ENCODE results near the gene MGAT2.
"Not testable (repeated sequence)": the region's sequence is repeated elsewhere in the genome, so short reads cannot be mapped to it uniquely, and the experiment has no call there.

MGAT2 gene

GRCh38 chr14:49612671-49613070, 7.9 kb upstream of the MGAT2 start:
- DNase-seq = no peak

- DNase-seq = no peak
Measured at GRCh38 chr14:49614196-49614595, 6.4 kb upstream of the MGAT2 start.

DNA sequence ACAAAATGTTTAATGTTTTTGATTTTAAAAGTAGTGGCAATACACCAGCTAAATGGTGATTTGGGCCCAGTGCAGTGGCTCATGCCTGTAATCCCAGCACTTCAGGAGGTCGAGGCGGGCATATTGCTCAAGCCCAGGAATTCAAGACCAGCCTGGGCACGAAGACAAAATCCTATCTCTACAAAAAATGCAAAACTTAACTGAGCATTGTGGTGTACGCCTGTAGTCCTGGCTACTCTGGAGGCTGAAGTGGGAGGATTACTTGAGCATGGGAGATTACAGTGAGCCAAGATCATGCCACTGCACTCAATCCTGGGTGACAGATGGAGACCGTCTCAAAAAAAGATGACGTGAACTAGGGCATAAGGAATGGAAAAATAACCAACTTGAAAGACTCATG, 4.8 kb upstream of the MGAT2 start:
- DNase-seq = no peak

- no peak for DNase-seq
Measured at GRCh38 chr14:49617852-49618519, 2.6 kb upstream of the MGAT2 start.

DNA sequence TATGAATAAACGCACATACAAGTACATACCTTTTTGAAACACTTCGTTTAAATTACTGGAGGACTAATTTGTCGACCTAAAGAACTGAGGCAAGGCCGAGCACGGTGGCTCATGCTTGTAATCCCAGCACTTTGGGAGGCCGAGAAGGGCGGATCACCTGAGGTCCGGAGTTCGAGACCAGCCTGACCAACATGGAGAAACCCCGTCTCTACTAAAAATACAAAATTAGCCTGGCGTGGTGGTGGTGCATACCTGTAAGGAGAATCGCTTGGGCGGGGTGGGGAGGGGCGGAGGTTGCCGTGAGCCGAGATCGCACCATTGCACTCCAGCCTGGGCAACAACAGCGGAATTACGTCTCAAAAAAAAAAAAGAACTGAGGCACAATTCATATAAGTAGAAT, 1.3 kb upstream of the MGAT2 start:
- DNase-seq = not testable (repeated sequence)

DNA sequence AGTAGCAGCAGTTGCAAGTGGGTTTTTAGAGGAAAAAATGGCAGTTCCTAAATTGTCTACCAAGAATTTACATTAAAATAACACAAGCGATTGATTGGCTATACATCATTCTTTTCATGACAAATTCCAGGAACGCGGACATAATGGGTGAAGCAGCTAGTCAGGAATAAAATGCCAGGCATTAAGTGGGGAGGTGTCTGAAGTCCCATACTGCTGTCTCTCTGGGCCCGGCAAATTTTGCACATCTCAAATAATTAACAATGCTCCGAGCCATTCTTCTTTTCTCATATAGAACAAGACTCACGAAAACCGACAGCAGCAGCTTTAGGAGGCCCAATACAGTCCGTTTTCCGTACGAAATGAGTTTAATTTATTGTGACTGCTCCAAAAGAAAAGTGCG, 869 bp upstream of the MGAT2 start:
- no peak for DNase-seq

DNA sequence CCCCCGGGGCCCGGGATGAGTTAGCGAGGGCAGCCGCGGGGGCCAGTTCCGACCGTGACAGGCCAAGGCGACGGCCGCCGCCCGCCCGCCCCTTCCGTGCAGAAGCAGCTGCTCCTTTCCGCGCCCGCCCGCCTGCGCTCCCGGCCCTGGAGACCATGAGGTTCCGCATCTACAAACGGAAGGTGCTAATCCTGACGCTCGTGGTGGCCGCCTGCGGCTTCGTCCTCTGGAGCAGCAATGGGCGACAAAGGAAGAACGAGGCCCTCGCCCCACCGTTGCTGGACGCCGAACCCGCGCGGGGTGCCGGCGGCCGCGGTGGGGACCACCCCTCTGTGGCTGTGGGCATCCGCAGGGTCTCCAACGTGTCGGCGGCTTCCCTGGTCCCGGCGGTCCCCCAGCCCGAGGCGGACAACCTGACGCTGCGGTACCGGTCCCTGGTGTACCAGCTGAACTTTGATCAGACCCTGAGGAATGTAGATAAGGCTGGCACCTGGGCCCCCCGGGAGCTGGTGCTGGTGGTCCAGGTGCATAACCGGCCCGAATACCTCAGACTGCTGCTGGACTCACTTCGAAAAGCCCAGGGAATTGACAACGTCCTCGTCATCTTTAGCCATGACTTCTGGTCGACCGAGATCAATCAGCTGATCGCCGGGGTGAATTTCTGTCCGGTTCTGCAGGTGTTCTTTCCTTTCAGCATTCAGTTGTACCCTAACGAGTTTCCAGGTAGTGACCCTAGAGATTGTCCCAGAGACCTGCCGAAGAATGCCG, 699 bp downstream of the MGAT2 start:
- DNase-seq = peak; percentile 63

GRCh38 chr14:49622022-49622607, 1.5 kb downstream of the MGAT2 start:
- no peak for DNase-seq

GRCh38 chr14:49623387-49623786, 2.8 kb downstream of the MGAT2 start:
- DNase-seq = no peak

GRCh38 chr14:49623941-49624839, 3.6 kb downstream of the MGAT2 start:
- peak; percentile 32 for DNase-seq

GRCh38 chr14:49633640-49634546, 13.3 kb downstream of the MGAT2 start:
- DNase-seq = peak; percentile 95

DNA sequence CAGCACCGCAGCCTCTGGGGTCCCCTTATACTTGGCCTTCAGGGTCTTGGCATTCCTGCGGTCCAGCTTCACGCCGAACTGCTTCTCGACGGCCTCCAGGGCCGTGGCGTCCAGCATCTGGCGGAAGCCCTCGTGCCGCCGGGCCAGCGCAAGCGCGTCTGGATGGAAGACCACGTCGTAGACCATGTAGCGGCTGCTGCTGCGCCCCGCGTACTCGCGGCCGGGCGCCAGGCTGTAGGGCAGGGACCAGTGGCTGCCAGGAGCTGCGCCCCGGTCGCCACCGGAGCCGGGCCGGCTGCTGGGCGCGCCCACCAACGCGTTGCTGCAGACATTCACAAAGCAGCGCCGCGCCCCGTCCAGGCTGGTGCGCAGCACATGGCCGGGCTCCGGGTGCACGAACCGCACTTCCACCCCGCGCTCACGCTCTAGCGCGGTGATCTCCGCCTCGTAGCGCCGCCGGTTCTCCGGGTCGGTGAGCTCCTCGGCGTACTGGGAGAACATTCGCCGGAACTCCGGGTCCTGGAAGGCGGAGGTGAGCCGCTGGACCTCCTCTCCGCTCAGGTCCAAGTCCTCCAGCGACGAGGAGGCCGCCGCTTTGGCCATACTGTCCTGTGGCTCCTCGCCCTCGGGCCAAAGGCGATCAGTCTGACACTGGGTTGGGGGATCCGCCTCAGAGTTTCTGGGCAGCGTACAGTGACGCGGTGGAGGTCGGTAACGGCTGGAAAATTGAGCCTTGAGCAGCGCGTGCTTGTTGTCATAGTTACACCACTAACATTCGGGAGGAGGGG, 14.1 kb downstream of the MGAT2 start, which contains the start of gene DNAAF2:
DNAAF2 (minus strand) TSS at position 698 of the 788 bp plus-strand sequence; CDS start at position 603, 95 bp downstream.
- peak; percentile 67 for DNase-seq

DNA sequence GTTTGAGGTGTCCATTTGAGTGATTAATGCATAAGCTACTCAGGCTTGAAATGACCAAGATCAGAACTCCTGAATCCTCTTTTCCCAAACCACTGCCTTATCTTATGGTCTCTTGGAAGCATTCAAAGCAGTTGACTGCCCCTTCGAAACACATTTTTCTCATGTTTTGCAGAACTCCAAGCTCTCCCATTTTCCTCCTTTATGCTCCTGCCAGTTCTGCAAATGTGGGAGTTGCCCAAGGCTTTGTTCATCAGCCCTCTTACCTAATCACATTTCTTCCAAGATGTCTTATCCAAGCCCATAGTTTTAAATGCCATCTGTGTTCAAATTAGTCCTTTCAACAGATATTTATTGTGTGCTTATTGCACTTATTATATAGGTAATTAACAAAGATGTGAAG, 16.3 kb downstream of the MGAT2 start:
- DNase-seq = no peak

- no peak for DNase-seq
Measured at GRCh38 chr14:49637534-49638078, 17.0 kb downstream of the MGAT2 start.

GRCh38 chr14:49640540-49641417, 20.2 kb downstream of the MGAT2 start:
- DNase-seq = no peak

GRCh38 chr14:49641697-49642129, 21.1 kb downstream of the MGAT2 start:
- no peak for DNase-seq

DNA sequence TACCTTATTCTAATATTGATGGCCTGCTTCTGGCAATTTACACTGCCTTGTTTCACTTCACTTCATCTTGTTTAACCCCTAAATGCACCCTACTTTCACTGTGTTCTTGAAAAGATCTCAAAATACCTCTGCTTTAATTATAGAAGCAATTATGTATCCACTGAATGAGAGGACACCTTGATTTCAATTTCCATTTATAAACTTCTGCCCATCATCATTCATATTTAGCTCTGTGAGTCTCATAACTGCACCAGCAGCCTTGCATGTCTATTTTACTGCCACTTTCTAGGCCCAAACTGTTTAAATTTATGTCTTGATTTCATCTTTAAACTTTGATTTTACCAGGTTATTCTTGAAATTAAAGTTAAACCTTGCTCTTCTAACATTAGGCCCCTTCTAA, 21.6 kb downstream of the MGAT2 start:
- no peak for DNase-seq

DNA sequence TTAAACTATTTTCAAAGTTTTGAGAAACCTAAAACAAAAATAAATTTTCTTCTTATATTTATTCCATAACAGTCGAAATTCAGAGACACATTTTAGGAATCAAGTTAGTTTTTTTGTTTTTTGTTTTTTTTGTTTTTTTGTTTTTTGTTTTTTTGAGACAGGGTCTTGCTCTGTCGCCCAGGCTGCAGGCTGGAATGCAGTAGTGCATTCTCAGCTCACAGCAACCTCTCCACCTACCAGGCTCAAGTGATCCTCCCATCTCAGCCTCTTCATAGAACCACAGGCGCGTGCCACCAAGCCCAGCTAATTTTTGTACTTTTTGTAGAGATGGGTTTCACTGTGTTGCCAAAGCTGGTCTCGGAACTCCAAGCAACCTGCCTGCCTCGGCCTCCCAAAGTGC, 32.9 kb downstream of the MGAT2 start:
- no peak for DNase-seq

- no peak for DNase-seq
Measured at GRCh38 chr14:49654511-49654910, 33.9 kb downstream of the MGAT2 start.

GRCh38 chr14:49657500-49657899, 36.9 kb downstream of the MGAT2 start:
- DNase-seq = not testable (repeated sequence)

All from activated naive CD4-positive, alpha-beta T cell treated with Interleukin-2 at 50 U/mL for 16 hours (primary cell).